Stromal cell of bone marrow (primary cell): Measurements from ENCODE around the gene CLCN5.
"Not testable (repeated sequence)": the region's sequence is repeated elsewhere in the genome, so short reads cannot be mapped to it uniquely, and the experiment has no call there.

Experiments used
- DNase-seq: peaks from one replicate; pipeline ENCODE4 v3.0.0-alpha.2; 2012; ENCODE audit warnings: low read depth

CLCN5 gene

GRCh38 chrX:49996474-49996873 lies 74.1 kb downstream of the CLCN5 start:
- no peak for DNase-seq

- no peak for DNase-seq
These were observed 76.7 kb downstream of the CLCN5 start for GRCh38 chrX:49999087-49999486.

GRCh38 chrX:50000937-50001542 lies 78.6 kb downstream of the CLCN5 start:
- DNase-seq, result no peak

DNA sequence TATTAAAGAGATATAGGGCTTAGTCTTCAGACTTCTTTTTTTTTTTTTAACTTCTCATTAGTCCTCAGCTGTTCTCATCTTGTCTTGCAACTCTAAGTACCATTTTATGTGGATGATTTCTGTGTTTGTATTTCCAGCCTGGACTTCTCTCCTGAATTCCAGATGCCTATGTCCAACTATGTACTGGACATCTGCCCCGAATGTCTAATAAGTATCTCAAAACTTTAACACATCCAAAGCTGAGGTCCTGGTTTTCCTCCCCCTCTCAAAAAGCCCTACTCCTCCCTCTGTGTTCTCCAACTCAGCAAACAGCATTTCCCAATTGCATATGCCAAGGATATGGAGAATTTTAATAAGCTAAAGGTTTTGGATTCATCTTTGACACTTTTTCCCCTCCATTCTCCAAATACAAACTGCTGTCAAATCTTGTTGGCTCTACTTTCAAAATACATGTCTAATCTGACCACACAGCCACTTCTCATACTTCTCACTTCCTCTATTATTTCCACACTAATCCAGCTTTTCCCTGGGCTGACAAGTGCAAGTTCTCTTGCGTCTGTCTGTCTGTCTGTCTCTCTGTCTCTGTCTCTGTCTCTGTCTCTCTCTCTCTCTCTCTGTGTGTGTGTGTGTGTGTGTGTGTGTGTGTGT lies 79.8 kb downstream of the CLCN5 start:
- DNase-seq, result no peak

DNA sequence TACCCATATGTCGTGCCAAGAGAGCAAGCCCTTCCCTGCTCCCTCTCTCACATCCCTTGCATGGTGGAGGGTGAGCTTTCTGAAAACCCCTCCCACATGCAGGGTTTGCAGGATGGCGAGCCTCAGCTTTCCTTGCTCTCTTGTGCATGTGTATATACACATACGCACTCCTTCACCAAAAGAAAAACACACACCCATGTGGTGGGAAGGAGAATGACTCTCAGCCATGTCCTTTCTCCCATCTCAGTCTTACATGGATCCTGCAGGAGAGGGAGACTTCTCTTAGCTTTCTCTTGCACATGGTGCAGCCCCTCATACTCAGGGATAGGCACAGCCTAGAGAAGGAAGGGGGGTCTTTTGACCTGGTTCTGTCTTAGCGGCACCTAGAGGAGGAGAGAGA lies 81.1 kb downstream of the CLCN5 start:
- no peak for DNase-seq

DNA sequence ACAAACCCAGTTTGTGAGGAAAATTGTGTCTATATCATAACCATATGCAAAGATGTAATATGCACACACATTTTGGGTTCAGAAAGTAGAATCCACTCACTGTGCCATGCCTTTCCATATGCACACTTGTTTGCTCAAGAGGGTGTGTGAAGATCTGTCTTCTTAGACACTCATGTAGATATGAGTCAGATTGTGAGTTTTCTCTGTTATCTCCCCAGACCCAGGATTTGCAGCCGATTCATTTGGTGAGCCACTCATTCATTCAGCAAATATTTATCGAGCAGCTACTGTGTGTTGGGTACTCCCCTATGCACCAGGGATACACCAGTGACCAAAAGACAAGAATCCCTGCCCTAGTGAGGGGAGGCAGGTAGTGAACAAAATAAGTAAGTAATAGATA lies 81.5 kb downstream of the CLCN5 start:
- no peak for DNase-seq

GRCh38 chrX:50025591-50025990 lies 103.2 kb downstream of the CLCN5 start:
- DNase-seq, result not testable (repeated sequence)

GRCh38 chrX:50035126-50035525 lies 112.7 kb downstream of the CLCN5 start:
- no peak for DNase-seq

- no peak for DNase-seq
These were observed 114.0 kb downstream of the CLCN5 start for GRCh38 chrX:50036426-50036825.

- DNase-seq, result no peak
These were observed 123.4 kb downstream of the CLCN5 start for GRCh38 chrX:50045823-50046222.

DNA sequence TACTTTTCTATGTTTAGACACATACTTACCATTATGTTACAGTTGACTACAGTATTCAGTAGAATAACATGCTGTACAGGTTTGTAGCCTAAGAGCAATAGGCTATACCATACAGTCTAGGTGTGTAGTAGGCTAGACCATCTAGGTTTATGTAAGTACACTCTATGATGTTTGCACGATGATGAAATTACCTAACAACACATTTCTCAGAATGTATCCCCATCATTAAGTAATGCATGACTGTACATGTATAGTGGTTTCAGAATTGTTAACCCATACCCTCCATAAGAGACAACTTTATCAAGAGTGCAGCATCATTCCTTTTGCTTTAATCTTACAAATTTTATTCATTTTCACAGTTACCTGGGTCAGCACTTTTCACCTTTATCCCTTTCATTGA lies 126.8 kb downstream of the CLCN5 start:
- DNase-seq, result no peak

DNA sequence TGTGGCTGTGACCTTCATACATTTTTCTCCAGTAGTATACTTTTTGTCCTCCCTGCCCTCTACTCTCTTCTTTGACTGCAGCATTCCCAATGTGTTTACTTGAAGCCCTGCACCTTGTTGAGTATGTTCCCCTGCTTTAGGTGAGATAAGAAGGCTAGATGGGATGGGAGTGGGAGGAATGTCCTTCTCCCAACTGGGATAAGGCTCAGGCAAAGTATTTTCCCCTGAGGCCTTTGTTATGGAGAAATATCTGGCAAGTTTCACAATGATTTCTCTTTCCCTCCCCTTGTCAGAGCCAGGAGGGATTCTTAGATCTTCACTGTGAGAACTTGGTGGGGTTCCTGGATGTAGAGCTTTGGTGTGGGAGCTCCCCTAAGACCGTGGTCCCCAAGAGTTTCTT lies 131.8 kb downstream of the CLCN5 start:
- no peak for DNase-seq

DNA sequence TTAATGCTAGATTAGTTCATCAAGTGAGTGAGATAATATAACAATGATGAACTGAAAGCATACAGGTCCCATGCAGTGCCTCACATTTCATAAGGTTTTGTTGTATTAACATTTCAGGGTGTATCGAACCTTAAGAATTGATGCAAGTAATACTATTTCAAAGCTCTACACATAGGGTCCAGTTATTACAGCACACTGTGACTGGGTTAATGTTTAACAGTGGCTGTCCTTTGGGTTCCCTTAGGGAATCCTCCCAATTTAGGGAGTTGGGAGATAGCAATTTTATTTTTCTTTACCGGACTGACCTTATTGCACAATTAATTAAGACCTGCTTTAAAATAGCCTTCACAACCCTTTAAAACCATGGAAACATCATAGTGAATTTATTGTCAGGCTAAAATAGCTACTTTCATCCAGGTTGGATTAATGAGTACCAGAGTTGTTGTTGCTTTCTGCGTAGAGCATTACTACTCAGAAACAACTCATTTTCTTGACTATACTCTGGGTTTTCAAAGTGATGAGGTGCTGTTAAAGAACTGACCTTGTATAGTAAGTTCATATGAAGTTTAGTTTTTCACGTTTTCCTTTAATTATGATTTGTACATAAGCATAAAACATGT lies 144.0 kb downstream of the CLCN5 start:
- no peak for DNase-seq

DNA sequence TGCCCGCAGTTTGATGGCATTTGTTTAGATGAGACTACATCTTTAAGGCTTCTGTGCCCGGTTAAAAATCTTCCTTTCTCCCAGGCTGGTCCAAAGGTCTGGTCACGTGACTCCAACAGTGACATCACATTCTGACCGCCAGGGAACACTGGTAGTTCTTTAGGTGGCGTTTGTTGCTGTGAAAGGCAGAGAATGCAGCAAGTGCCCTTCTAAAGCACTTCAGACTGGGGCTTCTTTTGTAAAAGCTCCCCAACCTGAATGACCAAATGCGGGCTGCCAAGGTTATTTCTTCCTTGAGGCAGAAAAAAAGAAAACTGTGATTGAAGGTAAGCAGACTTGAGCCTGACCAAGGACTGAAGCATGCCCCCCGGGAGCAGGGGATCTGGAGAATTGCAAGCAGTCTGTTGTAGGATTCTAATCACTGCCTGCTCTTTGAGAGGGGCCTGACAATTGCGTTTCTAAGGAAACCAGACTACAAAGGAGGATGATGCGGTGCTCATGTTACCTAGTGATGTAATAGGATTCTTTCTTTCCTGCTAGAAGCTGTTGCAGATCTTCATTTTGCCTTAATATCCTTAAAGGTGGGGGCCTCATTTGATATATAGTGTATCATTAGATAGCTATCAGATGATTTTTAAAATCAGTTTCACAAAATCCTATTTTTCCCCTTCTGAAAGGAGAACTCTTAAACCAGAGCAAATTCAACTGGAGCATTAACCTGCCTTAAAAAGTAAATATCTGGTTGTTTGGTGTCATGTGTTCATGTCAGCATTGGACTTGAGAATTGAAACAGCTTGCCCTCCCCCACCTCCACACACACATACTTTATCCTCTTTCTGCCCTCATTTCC lies 145.3 kb downstream of the CLCN5 start:
- DNase-seq, result no peak

- DNase-seq, result no peak
These were observed 145.8 kb downstream of the CLCN5 start for GRCh38 chrX:50068285-50068563.

DNA sequence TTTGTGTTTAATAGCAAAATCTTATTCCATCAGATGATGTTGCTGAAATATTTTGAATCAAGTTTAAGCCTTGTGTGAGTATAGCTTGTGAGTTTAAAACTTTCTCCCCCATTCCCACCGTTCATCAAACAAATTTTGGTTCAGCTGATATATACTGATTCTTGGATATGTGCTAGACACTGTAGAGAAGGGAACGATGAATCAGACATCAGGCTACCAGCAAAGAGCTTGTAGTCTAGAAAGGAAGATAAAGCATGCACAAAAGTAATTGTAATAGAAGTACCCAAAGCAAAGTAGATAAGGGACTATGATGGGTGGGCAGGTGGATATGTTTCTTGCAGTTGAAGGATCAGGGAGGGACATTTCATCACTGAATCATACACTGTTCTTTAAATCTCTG lies 146.5 kb downstream of the CLCN5 start:
- DNase-seq, result no peak

DNA sequence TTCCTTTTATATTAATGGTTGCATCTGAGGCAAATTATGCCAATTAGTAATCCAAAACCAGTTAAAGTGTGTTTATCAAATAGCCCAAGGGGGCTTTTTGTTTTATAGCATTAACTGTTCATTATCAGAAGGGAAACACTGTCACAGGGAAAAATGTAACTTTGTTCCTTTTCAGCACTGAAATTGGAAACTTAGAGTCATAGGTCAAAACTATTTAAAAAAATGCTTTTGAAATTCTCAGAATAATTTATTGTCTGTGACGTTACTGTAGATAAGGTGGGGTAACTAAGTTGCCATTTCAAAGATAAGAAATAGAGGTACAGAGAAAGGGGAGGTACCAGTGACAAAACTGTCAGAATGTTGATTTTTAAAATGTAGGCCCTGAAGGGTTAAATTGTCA lies 149.1 kb downstream of the CLCN5 start:
- DNase-seq, result no peak

DNA sequence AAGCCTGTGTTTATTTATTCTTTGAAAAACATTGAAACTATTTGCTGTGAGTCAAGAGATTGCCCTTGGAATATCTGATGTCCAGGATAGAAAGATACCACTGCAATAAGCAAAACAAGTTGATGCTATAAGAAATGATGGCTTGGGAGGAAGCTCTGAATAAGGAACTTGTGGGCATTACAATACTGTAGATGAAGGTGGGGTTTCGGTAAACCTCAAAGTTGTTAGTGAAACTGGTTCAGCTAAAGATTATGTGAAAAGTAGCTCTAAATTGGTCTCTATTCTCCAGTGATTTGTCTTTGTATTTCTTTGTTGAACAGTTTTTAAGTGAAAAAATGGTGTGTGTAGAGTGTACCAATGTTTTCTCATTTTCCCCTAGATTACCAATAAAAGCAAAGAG lies 149.7 kb downstream of the CLCN5 start:
- DNase-seq, result no peak

DNA sequence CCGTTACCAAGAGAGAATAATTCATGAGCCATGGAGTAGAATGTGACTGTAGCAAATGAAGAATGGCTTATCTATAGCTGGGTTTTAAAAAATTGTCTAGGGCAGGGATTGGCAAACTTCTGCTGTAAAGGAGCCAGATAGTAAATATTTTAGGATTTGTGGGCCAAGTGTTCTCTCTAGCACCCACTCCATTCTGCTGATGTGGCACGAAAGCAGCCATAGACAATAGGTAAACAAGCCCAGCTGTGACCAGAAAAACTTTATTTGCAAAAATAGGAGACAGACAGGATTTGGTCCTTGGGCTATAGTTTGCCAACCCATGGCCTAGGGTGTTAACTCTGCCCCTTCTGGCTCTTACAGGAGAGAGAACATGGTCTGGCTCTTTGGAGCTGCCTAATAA lies 151.2 kb downstream of the CLCN5 start:
- no peak for DNase-seq

- DNase-seq, result no peak
These were observed 153.4 kb downstream of the CLCN5 start for GRCh38 chrX:50075630-50076339.

GRCh38 chrX:50081282-50081889 lies 159.0 kb downstream of the CLCN5 start:
- DNase-seq, result no peak

DNA sequence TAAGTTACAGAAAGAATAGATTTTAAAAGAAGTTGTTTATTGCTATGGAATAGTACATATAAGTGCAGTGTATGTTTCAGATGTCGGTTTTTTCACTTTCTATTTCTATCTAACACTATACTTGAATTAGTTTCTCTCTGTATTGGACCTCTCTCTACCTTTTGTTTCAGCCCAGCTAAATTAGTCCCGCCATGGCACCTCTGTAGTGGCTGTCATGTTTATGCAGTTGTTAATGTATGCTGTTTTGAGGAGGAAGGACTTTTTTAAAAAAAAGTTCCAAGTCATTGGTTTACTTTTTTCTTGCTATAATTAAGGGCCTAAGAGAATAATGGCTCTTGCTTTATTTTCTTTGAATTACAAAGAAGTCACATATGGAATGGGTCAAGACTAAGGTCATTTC lies 160.3 kb downstream of the CLCN5 start:
- no peak for DNase-seq
